HG03097 (cell line): ENCODE results near the gene KCNMB4.
"Not testable (repeated sequence)": the region's sequence is repeated elsewhere in the genome, so short reads cannot be mapped to it uniquely, and the experiment has no call there.

Source experiments
- ATAC-seq: cut with Tn5 transposase; IDR thresholded peaks from one replicate; pipeline ENCODE4 v1.9.1; 2021; ENCODE audit not compliant: unreplicated experiment, low FRiP score

Gene KCNMB4

GRCh38 chr12:70367258-70368141 lies 1.4 kb downstream of the KCNMB4 start:
- ATAC-seq = no peak

- no peak for ATAC-seq
Observed at GRCh38 chr12:70372881-70373280, 6.8 kb downstream of the KCNMB4 start.

- ATAC-seq = no peak
Observed at GRCh38 chr12:70379846-70380245, 13.8 kb downstream of the KCNMB4 start.

- no peak for ATAC-seq
Observed at GRCh38 chr12:70383484-70383883, 17.4 kb downstream of the KCNMB4 start.

DNA sequence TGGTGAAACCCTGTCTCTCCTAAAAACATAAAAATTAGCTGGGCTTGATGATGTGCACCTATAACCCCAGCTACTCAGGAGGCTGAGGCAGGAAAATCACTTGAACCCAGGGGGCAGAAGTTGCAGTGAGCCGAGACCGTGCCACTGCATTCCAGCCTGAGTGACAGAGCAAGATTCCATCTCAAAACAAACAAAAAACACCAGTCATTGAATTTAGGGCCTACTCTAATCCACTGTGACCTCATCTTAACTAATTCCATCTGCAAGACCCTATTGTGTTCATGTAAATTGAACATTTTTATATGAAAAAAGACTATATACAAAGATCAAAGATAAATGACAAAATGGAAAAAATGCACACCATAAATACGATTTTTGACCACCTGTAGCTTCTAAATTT lies 17.8 kb downstream of the KCNMB4 start:
- ATAC-seq = no peak

- no peak for ATAC-seq
Observed at GRCh38 chr12:70386771-70387170, 20.7 kb downstream of the KCNMB4 start.

- no peak for ATAC-seq
Observed at GRCh38 chr12:70389678-70390077, 23.6 kb downstream of the KCNMB4 start.

GRCh38 chr12:70392631-70393030 lies 26.5 kb downstream of the KCNMB4 start:
- not testable (repeated sequence) for ATAC-seq

DNA sequence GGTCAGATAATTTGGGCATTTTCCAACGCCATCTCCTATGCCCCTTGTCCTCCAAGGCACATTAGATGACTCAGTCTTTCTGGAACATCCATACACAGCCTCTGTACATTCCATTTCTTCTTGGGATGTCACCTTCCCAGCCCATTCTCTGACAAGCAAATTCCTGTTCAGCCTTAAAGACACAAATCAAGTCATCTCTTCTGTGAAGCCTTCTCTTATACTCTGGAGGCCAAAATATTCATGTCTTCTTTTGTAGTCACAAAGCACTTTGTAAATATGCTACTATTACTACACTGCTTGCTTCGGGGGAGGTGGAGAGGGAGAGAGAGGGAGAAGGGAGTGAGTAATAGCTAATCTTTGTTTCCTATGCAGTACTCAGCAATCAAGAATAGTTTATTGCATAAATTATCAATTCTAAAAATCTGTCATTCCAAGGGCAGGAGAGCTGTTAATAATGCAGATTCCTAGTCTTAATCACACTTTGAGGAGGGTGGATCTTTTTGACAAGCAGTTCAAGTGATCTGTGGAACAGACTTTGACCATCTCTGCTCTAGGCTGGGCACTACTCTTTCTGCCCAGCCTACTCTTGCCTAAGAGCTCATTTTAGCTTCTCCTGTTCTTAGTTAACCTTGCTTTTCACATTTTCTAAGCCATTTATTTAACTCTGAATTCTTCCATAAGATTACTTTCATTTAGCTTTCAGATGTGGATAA lies 27.9 kb downstream of the KCNMB4 start:
- no peak for ATAC-seq

DNA sequence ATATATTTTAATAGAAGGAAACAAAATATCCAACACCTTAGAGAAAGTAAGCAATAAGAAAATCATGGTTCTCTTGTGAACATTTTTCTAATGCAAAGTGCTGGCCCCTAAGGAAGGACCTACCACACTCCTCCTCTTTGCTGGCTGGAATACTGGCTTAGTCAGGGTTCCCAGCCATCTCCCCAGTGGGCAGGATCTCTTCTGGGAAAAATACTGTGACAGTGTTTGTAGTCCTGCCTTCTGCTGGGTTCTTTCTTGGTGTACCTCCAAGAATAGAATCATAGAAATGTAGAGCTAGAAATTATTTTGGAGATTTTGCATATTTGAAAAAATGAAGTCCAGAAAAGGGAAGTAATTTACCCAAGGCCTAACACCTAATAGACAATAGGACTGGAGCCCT lies 31.9 kb downstream of the KCNMB4 start:
- ATAC-seq = no peak

- ATAC-seq = no peak
Observed at GRCh38 chr12:70398862-70399261, 32.8 kb downstream of the KCNMB4 start.

DNA sequence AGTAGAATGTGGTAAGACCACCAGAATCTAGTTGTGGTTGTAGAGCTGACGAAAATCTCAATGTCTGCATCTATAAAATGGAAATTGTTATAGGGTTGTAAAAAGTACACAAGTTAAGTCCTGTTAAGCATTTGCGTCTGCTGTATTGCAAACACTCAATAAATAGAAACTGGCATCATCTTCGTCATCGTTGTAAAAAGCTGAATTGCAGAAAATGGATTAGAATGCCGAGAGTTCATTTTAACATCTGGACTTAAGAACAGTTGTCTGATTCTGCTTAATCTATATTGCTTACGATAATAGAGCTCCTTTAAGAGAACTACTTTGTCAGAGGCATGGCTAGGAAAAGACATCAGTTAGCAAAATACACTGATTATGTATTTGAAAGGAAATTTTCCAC lies 33.2 kb downstream of the KCNMB4 start:
- ATAC-seq = no peak

DNA sequence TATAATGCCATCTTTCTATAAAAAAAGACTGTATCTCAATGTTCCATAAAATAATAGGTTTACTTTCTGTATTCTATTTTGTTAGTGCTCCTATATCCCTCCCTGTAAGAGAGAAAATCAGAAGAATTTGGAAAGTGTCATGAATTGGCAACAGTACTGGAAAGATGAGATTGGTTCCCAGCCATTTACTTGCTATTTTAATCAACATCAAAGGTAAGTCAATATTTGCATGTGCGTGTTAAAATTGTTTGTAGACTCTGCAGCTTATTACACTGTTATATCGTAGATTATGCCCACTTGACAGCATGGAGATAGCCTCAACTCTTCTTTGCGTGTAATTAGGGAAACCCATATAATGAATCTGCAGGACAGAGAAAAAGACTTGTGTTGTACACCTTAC lies 34.0 kb downstream of the KCNMB4 start:
- no peak for ATAC-seq

GRCh38 chr12:70402597-70402996 lies 36.5 kb downstream of the KCNMB4 start:
- ATAC-seq = no peak

DNA sequence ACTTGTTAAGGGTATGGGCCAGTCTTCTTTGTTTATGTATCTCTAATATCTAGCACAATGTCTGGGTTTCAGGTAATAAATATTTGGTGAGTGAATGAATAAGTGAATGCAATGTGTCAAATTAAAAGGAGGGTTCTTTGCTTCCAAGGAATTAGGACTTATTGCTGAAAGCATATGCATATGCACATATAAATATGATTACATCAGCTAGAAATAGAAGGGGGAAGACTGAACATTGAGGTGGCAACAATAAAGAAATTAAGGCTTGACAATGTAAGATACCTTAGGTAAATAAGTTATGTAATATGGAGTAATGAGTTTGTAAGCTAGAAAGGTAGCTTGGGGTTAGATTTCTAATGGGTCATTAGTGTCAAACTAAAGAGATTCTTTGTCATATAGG lies 37.7 kb downstream of the KCNMB4 start:
- ATAC-seq = no peak

GRCh38 chr12:70408004-70408790 lies 42.1 kb downstream of the KCNMB4 start:
- ATAC-seq = no peak

GRCh38 chr12:70415987-70416386 lies 49.9 kb downstream of the KCNMB4 start:
- no peak for ATAC-seq

- ATAC-seq = no peak
Observed at GRCh38 chr12:70417121-70417520, 51.0 kb downstream of the KCNMB4 start.

GRCh38 chr12:70418101-70418500 lies 52.0 kb downstream of the KCNMB4 start:
- no peak for ATAC-seq

- no peak for ATAC-seq
Observed at GRCh38 chr12:70422631-70423030, 56.5 kb downstream of the KCNMB4 start.

- ATAC-seq = no peak
Observed at GRCh38 chr12:70426620-70427019, 60.5 kb downstream of the KCNMB4 start.
